Measurements from ENCODE around the gene KSR2.

DNA sequence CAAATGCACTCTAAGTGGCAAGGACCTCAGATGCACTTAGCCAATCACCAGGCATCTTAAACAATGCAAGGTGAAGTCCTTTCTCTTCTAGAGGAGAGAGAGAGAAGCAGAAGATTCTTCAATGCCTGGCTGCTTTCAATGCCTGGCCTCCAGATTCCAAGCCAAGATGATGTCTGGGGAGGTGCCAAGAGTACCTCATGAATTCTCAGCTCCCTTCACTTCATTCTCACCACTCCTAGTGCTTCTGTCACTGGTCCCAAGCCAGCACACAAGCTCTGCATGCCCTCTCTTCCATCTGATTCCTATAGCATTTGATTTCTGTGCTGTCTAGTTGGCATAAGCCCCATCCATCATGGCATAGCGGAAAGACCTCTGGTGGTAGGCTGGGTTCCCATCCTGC is 225.0 kb downstream of the KSR2 start:
- TF ChIP-seq, protein P1, sequence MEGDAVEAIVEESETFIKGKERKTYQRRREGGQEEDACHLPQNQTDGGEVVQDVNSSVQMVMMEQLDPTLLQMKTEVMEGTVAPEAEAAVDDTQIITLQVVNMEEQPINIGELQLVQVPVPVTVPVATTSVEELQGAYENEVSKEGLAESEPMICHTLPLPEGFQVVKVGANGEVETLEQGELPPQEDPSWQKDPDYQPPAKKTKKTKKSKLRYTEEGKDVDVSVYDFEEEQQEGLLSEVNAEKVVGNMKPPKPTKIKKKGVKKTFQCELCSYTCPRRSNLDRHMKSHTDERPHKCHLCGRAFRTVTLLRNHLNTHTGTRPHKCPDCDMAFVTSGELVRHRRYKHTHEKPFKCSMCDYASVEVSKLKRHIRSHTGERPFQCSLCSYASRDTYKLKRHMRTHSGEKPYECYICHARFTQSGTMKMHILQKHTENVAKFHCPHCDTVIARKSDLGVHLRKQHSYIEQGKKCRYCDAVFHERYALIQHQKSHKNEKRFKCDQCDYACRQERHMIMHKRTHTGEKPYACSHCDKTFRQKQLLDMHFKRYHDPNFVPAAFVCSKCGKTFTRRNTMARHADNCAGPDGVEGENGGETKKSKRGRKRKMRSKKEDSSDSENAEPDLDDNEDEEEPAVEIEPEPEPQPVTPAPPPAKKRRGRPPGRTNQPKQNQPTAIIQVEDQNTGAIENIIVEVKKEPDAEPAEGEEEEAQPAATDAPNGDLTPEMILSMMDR (IDR thresholded peaks at IDR 0.05; ENCODE audit: low read length) = no peak
- TF ChIP-seq EZH2 (IDR thresholded peaks at IDR 0.05; ENCODE audit: borderline replicate concordance, low read length) = no peak
